Endodermal cell (in vitro differentiated cells): ENCODE results near the gene AJAP1. TPM values are rescaled to one million over a fixed set of nuclear protein-coding genes. Genes with fewer than 3 reads are reported as not detected.

ENCODE experiments used
- DNase-seq: peaks from one replicate; pipeline ENCODE4 v3.0.0-alpha.2; 2017
- H3K27ac ChIP-seq: 2 replicates; pipeline ENCODE4 v1.5.1; 2013; ENCODE audit warnings: mild to moderate bottlenecking, low read depth, low read length, moderate library complexity
- H3K27me3 ChIP-seq: 2 replicates; pipeline ENCODE4 v1.6.1; 2013; ENCODE audit warnings: mild to moderate bottlenecking, low read length, moderate library complexity; ENCODE audit not compliant: insufficient read depth, control insufficient read depth, poor library complexity, severe bottlenecking
- H3K36me3 ChIP-seq: 2 replicates; pipeline ENCODE4 v1.7.0; 2013; ENCODE audit warnings: mild to moderate bottlenecking, low read length, moderate library complexity; ENCODE audit not compliant: control insufficient read depth, insufficient read depth
- H3K4me1 ChIP-seq: one replicate; pipeline ENCODE4 v1.7.0; 2013; ENCODE audit warnings: low read length; ENCODE audit not compliant: control insufficient read depth, insufficient read depth
- H3K4me3 ChIP-seq: 2 replicates; pipeline ENCODE4 v1.5.1; 2013; ENCODE audit warnings: mild to moderate bottlenecking, low read length, moderate library complexity
- H3K9ac ChIP-seq: 2 replicates; pipeline ENCODE4 v1.6.1; 2013; ENCODE audit warnings: mild to moderate bottlenecking, low read length, moderate library complexity; ENCODE audit not compliant: poor library complexity, severe bottlenecking; ENCODE audit errors: extremely low read depth
- H3K9me3 ChIP-seq: 2 replicates; pipeline ENCODE4 v1.6.1; 2013; ENCODE audit warnings: mild to moderate bottlenecking, low read length, moderate library complexity; ENCODE audit not compliant: control insufficient read depth
- H3K27ac Mint-ChIP-seq: 2 replicates; pipeline ENCODE4 v1.8.0; 2020; ENCODE audit warnings: mixed read lengths
- H3K27me3 Mint-ChIP-seq: 2 replicates; pipeline ENCODE4 v1.8.0; 2021; ENCODE audit warnings: mild to moderate bottlenecking, mixed read lengths; ENCODE audit not compliant: insufficient read depth
- H3K36me3 Mint-ChIP-seq: 2 replicates; pipeline ENCODE4 v1.8.0; 2020; ENCODE audit warnings: low read depth, mixed read lengths
- H3K4me1 Mint-ChIP-seq: 2 replicates; pipeline ENCODE4 v1.8.0; 2020; ENCODE audit warnings: mixed read lengths
- H3K4me3 Mint-ChIP-seq: 2 replicates; pipeline ENCODE4 v1.8.0; 2020; ENCODE audit warnings: mild to moderate bottlenecking, moderate library complexity, mixed read lengths
- H3K9me3 Mint-ChIP-seq: 2 replicates; pipeline ENCODE4 v1.8.0; 2020; ENCODE audit warnings: mild to moderate bottlenecking, mixed read lengths
- WGBS, 2 experiments: methylation state at CpG; one replicate each; pipeline versions ENCODE4 v1.1.5 to v1.1.7; 2013; ENCODE audit warnings: missing lambda C conversion rate in 2 of 2, mixed read lengths in 1 of 2; ENCODE audit not compliant: insufficient coverage in 1 of 2, insufficient read length in 1 of 2; 5-methylcytosine and 5-hydroxymethylcytosine counted together
- total RNA-seq, 2 donors: library from RNA; stranded (reverse); fragmentation: NEBNext Ultra II Directional in 1 of 2; extraction: Animal tissue kit (Norgen Biotek cat#: 25700) in 1 of 2; gene quantifications; 2 replicates in 1 of 2; 3 replicates in 1 of 2; pipeline ENCODE4 v1.2.1, GENCODE V29; 2021
- TF ChIP-seq, protein P1 (sequence below): fragments of 200-600 bp; sonication (generic); conservative IDR thresholded peaks from 2 replicates; pipeline ENCODE4 v1.5.0; 2021; ENCODE audit warnings: antibody characterized with exemption, mild to moderate bottlenecking

The AJAP1 gene
- total RNA-seq, 2 donors from 2014 or later: 19.4 to 22.1 TPM

DNA sequence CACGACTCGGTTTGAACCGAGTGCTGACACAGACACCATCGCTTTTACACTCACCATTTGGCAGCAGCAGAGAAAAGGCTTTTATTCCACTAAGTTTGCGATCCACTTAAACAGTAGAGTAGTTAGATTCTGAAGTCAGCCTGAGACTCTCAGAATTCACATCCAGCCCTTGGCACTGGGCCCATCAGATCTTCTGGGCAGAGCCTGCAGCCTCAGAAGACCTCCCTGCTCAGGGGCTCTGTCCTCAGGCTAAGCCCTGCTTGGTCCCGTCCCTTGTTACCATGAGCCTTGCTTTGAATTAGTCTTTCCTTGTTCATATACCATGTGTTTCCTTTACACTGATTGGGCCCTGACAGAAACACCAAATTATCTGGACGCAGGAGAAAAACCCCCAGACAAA, 41.4 kb upstream of the AJAP1 start:
- 92 to 98% methylated on average over 7 of the region's 7 CpGs for WGBS, 2 experiments
- Histone ChIP-seq H3K9ac (no peak overlapping the region), H3K9me3 (peaks cover 25% of the 10 kb centered on the region), H3K4me1 (no peaks in the 10 kb centered on the region), H3K36me3 (no peaks in the 10 kb centered on the region), H3K27me3 (no peaks in the 10 kb centered on the region), H3K27ac (no peak overlapping the region), H3K4me3 (no peak overlapping the region)
- Mint-ChIP-seq H3K36me3 (peaks cover 3% of the 10 kb centered on the region), H3K4me3 (no peak overlapping the region), H3K27me3 (peaks cover 4% of the 10 kb centered on the region), H3K4me1 (peaks cover 13% of the 10 kb centered on the region), H3K27ac (no peak overlapping the region), H3K9me3 (peaks cover 24% of the 10 kb centered on the region)
- TF ChIP-seq, protein P1, sequence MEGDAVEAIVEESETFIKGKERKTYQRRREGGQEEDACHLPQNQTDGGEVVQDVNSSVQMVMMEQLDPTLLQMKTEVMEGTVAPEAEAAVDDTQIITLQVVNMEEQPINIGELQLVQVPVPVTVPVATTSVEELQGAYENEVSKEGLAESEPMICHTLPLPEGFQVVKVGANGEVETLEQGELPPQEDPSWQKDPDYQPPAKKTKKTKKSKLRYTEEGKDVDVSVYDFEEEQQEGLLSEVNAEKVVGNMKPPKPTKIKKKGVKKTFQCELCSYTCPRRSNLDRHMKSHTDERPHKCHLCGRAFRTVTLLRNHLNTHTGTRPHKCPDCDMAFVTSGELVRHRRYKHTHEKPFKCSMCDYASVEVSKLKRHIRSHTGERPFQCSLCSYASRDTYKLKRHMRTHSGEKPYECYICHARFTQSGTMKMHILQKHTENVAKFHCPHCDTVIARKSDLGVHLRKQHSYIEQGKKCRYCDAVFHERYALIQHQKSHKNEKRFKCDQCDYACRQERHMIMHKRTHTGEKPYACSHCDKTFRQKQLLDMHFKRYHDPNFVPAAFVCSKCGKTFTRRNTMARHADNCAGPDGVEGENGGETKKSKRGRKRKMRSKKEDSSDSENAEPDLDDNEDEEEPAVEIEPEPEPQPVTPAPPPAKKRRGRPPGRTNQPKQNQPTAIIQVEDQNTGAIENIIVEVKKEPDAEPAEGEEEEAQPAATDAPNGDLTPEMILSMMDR: no peak
- DNase-seq: no peak

DNA sequence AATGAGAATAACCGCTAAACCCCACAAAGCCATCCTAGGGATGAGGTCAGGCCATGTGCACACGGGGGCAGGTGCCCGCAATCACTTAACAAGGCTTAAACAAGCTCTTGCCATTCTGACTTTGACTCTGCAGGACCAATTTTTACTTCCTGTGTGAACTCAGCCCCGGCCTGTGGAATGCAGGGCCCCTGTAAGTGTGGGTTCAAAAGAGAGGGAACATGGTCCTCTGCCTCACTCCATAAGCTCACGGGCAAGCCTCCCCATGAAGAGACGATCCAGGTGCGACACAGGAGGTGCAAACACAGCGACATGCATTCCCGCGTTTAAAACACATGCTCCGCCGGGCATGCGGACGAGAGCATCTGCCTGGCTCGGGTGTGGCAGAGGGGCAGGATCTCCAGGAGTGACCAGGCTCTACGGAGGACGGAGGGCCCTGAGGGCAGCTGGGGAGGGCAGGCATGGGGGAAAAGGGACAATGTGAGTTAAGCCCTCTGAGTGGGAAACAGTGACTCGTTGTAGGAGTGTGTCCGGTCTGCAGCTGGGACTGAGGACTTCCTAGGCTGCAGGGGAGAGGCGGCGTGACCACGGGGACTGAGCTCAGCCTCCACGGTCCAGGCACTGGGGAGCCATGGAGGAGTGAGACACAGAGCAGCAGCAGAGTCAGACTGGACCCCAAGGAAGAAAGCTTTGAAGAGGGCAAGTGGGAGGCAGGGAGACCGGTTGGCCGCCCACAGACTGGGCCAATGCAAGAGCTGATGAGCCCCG, 40.6 kb upstream of the AJAP1 start:
- 92 to 93% methylated on average over 24 to 26 of the region's 26 CpGs for WGBS, 2 experiments
- Histone ChIP-seq H3K4me1 (no peaks in the 10 kb centered on the region), H3K4me3 (no peak overlapping the region), H3K9ac (no peak overlapping the region), H3K9me3 (peaks cover 25% of the 10 kb centered on the region), H3K27me3 (no peaks in the 10 kb centered on the region), H3K27ac (no peak overlapping the region), H3K36me3 (no peaks in the 10 kb centered on the region)
- no peak overlapping the region for H3K4me3 Mint-ChIP-seq
- no peak for DNase-seq
- TF ChIP-seq, protein P1: no peak
- peaks cover 3% of the 10 kb centered on the region for H3K36me3 Mint-ChIP-seq
- H3K4me1 Mint-ChIP-seq: peaks cover 13% of the 10 kb centered on the region
- peaks cover 3% of the 10 kb centered on the region for H3K27me3 Mint-ChIP-seq
- H3K9me3 Mint-ChIP-seq: peaks cover 24% of the 10 kb centered on the region
- H3K27ac Mint-ChIP-seq: no peak overlapping the region

DNA sequence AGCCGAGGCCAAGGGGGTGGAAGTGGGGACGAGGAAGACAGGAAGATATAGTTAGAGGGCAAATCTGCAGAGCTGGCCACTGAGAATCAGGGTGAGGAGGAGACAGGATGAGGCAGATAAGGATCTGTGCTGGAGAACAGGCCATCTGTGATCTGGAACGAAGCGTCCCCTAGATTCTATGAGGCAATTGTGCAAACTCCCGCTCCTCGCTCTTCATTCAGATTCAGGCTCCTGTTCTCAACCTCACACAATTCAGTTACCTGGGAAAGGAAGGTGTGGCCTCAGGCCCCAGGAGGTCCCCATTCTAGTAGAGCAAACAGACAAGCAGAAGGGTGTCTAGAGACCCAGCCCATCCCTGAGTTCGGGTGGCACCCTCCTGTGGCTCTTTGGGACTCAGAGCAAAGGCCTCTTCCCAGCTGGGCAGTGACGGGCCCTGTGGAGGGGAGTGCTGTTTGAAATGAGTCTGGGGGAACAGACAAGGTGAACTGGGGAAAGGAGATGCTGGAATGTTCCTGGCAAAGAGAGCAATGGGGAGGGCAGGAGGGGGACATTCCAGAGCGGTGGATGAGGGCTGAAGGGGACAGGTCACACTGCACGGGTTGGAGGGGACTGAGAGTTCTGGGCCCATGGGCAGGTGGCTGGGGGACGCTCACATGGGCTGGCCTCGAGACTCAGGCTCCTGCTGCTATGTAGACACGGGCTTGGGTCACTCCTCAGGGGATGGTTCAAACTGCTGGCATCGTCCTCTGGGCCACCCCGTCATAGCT, 39.9 kb upstream of the AJAP1 start:
- Histone ChIP-seq H3K4me1 (no peaks in the 10 kb centered on the region), H3K4me3 (no peak overlapping the region), H3K9ac (no peak overlapping the region), H3K9me3 (peaks cover 17% of the 10 kb centered on the region), H3K36me3 (no peaks in the 10 kb centered on the region), H3K27ac (no peak overlapping the region), H3K27me3 (no peaks in the 10 kb centered on the region)
- Mint-ChIP-seq H3K36me3 (peaks cover 3% of the 10 kb centered on the region), H3K27me3 (peaks cover 3% of the 10 kb centered on the region), H3K27ac (no peak overlapping the region), H3K9me3 (peaks cover 17% of the 10 kb centered on the region), H3K4me1 (peaks cover 13% of the 10 kb centered on the region), H3K4me3 (no peak overlapping the region)
- no peak for DNase-seq
- WGBS, 2 experiments: 89 to 93% methylated on average over 14 to 15 of the region's 15 CpGs
- TF ChIP-seq, protein P1: no peak
